GM19035 (cell line): ENCODE data around the gene DMGDH.

ENCODE experiments used
- ATAC-seq: cut with Tn5 transposase; IDR thresholded peaks from one replicate; pipeline ENCODE4 v1.9.1; 2021; ENCODE audit not compliant: unreplicated experiment

The DMGDH gene

GRCh38 chr5:79069488-79070349 lies at the start of gene DMGDH, which contains the start of gene BHMT2:
DMGDH (minus strand) TSS chr5:79069674; CDS start chr5:79069620, 54 bp downstream.
BHMT2 (plus strand) TSS chr5:79069767; CDS start chr5:79069783, 16 bp downstream.
- ATAC-seq = no peak

GRCh38 chr5:79112703-79113058 lies 43.2 kb upstream of the DMGDH start:
- no peak for ATAC-seq

- ATAC-seq = no peak
Observed at GRCh38 chr5:79111960-79112702, 42.7 kb upstream of the DMGDH start.

GRCh38 chr5:79111387-79111959 lies 42.0 kb upstream of the DMGDH start, which contains the start of gene BHMT:
BHMT (plus strand) TSS chr5:79111809; CDS start chr5:79111886, 77 bp downstream.
- no peak for ATAC-seq

GRCh38 chr5:79109527-79110492 lies 40.3 kb upstream of the DMGDH start:
- no peak for ATAC-seq

- no peak for ATAC-seq
Observed at GRCh38 chr5:79108792-79109191, 39.3 kb upstream of the DMGDH start.

GRCh38 chr5:79108086-79108485 lies 38.6 kb upstream of the DMGDH start:
- no peak for ATAC-seq

GRCh38 chr5:79107020-79107796 lies 37.7 kb upstream of the DMGDH start:
- ATAC-seq = no peak

- no peak for ATAC-seq
Observed at GRCh38 chr5:79105868-79106267, 36.4 kb upstream of the DMGDH start.

- ATAC-seq = no peak
Observed at GRCh38 chr5:79093762-79094161, 24.3 kb upstream of the DMGDH start.

GRCh38 chr5:79091064-79091463 lies 21.6 kb upstream of the DMGDH start:
- ATAC-seq = no peak

- no peak for ATAC-seq
Observed at GRCh38 chr5:79088507-79088906, 19.0 kb upstream of the DMGDH start.

GRCh38 chr5:79086116-79086515 lies 16.6 kb upstream of the DMGDH start:
- no peak for ATAC-seq

GRCh38 chr5:79081779-79082178 lies 12.3 kb upstream of the DMGDH start:
- ATAC-seq = no peak

- no peak for ATAC-seq
Observed at GRCh38 chr5:79080804-79081203, 11.3 kb upstream of the DMGDH start.

- no peak for ATAC-seq
Observed at GRCh38 chr5:79077680-79078365, 8.3 kb upstream of the DMGDH start.

GRCh38 chr5:79076819-79077218 lies 7.3 kb upstream of the DMGDH start:
- no peak for ATAC-seq

GRCh38 chr5:79075646-79076426 lies 6.4 kb upstream of the DMGDH start:
- ATAC-seq = no peak
